Fibroblast of skin of right quadriceps (primary cell): Measurements from ENCODE around the gene BCL2.
"Not testable (repeated sequence)": the region's sequence is repeated elsewhere in the genome, so short reads cannot be mapped to it uniquely, and the experiment has no call there.

Source experiments
- DNase-seq: peaks from one replicate; pipeline ENCODE4 v3.0.0-alpha.2; 2013

BCL2 gene

GRCh38 chr18:63257453-63257852, 62.1 kb downstream of the BCL2 start:
- no peak for DNase-seq

GRCh38 chr18:63255435-63255834, 64.1 kb downstream of the BCL2 start:
- no peak for DNase-seq

GRCh38 chr18:63254716-63255399, 64.7 kb downstream of the BCL2 start:
- no peak for DNase-seq

GRCh38 chr18:63253428-63254372, 65.9 kb downstream of the BCL2 start:
- peak; percentile 60 for DNase-seq

- no peak for DNase-seq
These were observed 66.6 kb downstream of the BCL2 start for GRCh38 chr18:63253014-63253413.

GRCh38 chr18:63249771-63250170, 69.8 kb downstream of the BCL2 start:
- no peak for DNase-seq

- no peak for DNase-seq
These were observed 71.6 kb downstream of the BCL2 start for GRCh38 chr18:63247926-63248325.

GRCh38 chr18:63247506-63247905, 72.1 kb downstream of the BCL2 start:
- DNase-seq = no peak

- DNase-seq = no peak
These were observed 74.0 kb downstream of the BCL2 start for GRCh38 chr18:63245600-63245999.

GRCh38 chr18:63244607-63245006, 75.0 kb downstream of the BCL2 start:
- DNase-seq = no peak

- no peak for DNase-seq
These were observed 77.8 kb downstream of the BCL2 start for GRCh38 chr18:63241760-63242159.

- DNase-seq = no peak
These were observed 78.3 kb downstream of the BCL2 start for GRCh38 chr18:63241317-63241712.

GRCh38 chr18:63240531-63241316, 78.8 kb downstream of the BCL2 start:
- no peak for DNase-seq

GRCh38 chr18:63238693-63239075, 80.9 kb downstream of the BCL2 start:
- no peak for DNase-seq

GRCh38 chr18:63237881-63238692, 81.5 kb downstream of the BCL2 start:
- peak; percentile 84 for DNase-seq

GRCh38 chr18:63236921-63237846, 82.4 kb downstream of the BCL2 start:
- DNase-seq = no peak

GRCh38 chr18:63236406-63236805, 83.2 kb downstream of the BCL2 start:
- DNase-seq = no peak

GRCh38 chr18:63235920-63236319, 83.6 kb downstream of the BCL2 start:
- DNase-seq = not testable (repeated sequence)

GRCh38 chr18:63234841-63235240, 84.7 kb downstream of the BCL2 start:
- no peak for DNase-seq

GRCh38 chr18:63234432-63234831, 85.1 kb downstream of the BCL2 start:
- no peak for DNase-seq

GRCh38 chr18:63233334-63233733, 86.2 kb downstream of the BCL2 start:
- DNase-seq = no peak
